Glomerular endothelial cell (primary cell): ENCODE measurements around the gene PAEP. TPM values are rescaled to one million over a fixed set of nuclear protein-coding genes. Genes with fewer than 3 reads are reported as not detected.
"Not testable (repeated sequence)": the region's sequence is repeated elsewhere in the genome, so short reads cannot be mapped to it uniquely, and the experiment has no call there.

Experiments
- DNase-seq: peaks from one replicate; pipeline ENCODE4 v3.0.0-alpha.2; 2011; ENCODE audit warnings: low read depth, low spot score; ENCODE audit errors: extremely low read depth
- total RNA-seq: library from RNA; depleted of rRNA; stranded (reverse); fragments of >200 nt; gene quantifications from 2 replicates; pipeline ENCODE4 v1.2.3, GENCODE V29; 2015

Gene PAEP
- total RNA-seq, 1 donor from 2014 or later, result not detected

- DNase-seq, result not testable (repeated sequence)
Observed at GRCh38 chr9:135549478-135550343, 11.8 kb upstream of the PAEP start.

GRCh38 chr9:135550344-135550918 is 11.1 kb upstream of the PAEP start:
- no peak for DNase-seq

- DNase-seq, result no peak
Observed at GRCh38 chr9:135551031-135551430, 10.5 kb upstream of the PAEP start.

- DNase-seq, result no peak
Observed at GRCh38 chr9:135551456-135551855, 10.1 kb upstream of the PAEP start.

- DNase-seq, result no peak
Observed at GRCh38 chr9:135552021-135552697, 9.4 kb upstream of the PAEP start.

- no peak for DNase-seq
Observed at GRCh38 chr9:135552698-135553171, 8.8 kb upstream of the PAEP start.

GRCh38 chr9:135554718-135555117 is 6.8 kb upstream of the PAEP start:
- DNase-seq, result no peak

- DNase-seq, result no peak
Observed at GRCh38 chr9:135555203-135555602, 6.4 kb upstream of the PAEP start.

GRCh38 chr9:135555910-135556309 is 5.6 kb upstream of the PAEP start:
- DNase-seq, result no peak

- no peak for DNase-seq
Observed at GRCh38 chr9:135559606-135560005, 1.9 kb upstream of the PAEP start.

- DNase-seq, result no peak
Observed at GRCh38 chr9:135562235-135562745, 734 bp downstream of the PAEP start.

- no peak for DNase-seq
Observed at GRCh38 chr9:135563039-135563476, 1.5 kb downstream of the PAEP start.

GRCh38 chr9:135563858-135564257 is 2.3 kb downstream of the PAEP start:
- no peak for DNase-seq

GRCh38 chr9:135565141-135565628 is 3.6 kb downstream of the PAEP start:
- DNase-seq, result no peak

- no peak for DNase-seq
Observed at GRCh38 chr9:135565636-135566035, 4.1 kb downstream of the PAEP start.

GRCh38 chr9:135566552-135566951 is 5.0 kb downstream of the PAEP start:
- DNase-seq, result no peak

GRCh38 chr9:135567311-135567710 is 5.8 kb downstream of the PAEP start:
- no peak for DNase-seq

GRCh38 chr9:135568026-135568425 is 6.5 kb downstream of the PAEP start:
- DNase-seq, result no peak

GRCh38 chr9:135570456-135570855 is 8.9 kb downstream of the PAEP start:
- DNase-seq, result no peak

- no peak for DNase-seq
Observed at GRCh38 chr9:135572233-135572632, 10.7 kb downstream of the PAEP start.

GRCh38 chr9:135573124-135573523 is 11.6 kb downstream of the PAEP start:
- no peak for DNase-seq
